SU-DHL-6 (cell line): ENCODE results near the gene SCGB2A2.

Experiments used
- EZH2phosphoT487 ChIP-seq: fragments of 200-600 bp; sonication (generic), shearing (Covaris generic); conservative IDR thresholded peaks from 2 replicates; pipeline ENCODE4 v1.6.1; 2018; ENCODE audit warnings: mild to moderate bottlenecking, antibody characterized with exemption, low read length, moderate library complexity, mixed read lengths
- TF ChIP-seq, protein P1 (sequence below): fragments of 200-600 bp; sonication (generic); IDR thresholded peaks from one replicate; pipeline ENCODE4 v1.5.1; 2017; ENCODE audit warnings: antibody characterized with exemption, mild to moderate bottlenecking, low read length, moderate library complexity; ENCODE audit not compliant: insufficient read depth, poor library complexity, severe bottlenecking

DNA sequence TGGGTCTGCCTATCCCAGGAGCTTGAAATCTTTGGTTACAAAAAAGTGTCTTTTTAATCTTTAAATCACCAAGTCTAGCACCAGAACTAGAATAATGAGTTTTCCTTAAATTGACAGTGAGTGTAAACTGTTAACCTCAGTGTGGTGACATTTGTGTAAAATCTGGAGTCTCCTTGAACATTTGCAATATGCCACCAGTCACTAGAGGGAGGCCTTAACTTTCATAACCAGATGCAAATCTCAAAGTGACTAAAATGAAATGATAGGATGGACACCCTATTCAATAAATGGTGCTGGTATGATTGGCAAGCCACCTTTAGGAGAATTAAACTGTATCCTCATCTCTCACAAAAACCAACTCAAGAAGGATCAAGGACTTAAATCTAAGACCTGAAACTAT, 36.2 kb upstream of the SCGB2A2 start:
- TF ChIP-seq, protein P1, sequence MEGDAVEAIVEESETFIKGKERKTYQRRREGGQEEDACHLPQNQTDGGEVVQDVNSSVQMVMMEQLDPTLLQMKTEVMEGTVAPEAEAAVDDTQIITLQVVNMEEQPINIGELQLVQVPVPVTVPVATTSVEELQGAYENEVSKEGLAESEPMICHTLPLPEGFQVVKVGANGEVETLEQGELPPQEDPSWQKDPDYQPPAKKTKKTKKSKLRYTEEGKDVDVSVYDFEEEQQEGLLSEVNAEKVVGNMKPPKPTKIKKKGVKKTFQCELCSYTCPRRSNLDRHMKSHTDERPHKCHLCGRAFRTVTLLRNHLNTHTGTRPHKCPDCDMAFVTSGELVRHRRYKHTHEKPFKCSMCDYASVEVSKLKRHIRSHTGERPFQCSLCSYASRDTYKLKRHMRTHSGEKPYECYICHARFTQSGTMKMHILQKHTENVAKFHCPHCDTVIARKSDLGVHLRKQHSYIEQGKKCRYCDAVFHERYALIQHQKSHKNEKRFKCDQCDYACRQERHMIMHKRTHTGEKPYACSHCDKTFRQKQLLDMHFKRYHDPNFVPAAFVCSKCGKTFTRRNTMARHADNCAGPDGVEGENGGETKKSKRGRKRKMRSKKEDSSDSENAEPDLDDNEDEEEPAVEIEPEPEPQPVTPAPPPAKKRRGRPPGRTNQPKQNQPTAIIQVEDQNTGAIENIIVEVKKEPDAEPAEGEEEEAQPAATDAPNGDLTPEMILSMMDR, result no peak
- no peak for TF ChIP-seq EZH2phosphoT487
